ENCODE measurements around the gene ATCAY. TPM values are rescaled to one million over a fixed set of nuclear protein-coding genes. Genes with fewer than 3 reads are reported as not detected.
"Not testable (repeated sequence)": the region's sequence is repeated elsewhere in the genome, so short reads cannot be mapped to it uniquely, and the experiment has no call there.

ATCAY gene
- polyA plus RNA-seq, 1 donor from 2014 or later, result 73.8 TPM

- Histone ChIP-seq H3K9ac (ENCODE audit: low read length) (no peak overlapping the region), H3K27me3 (ENCODE audit: insufficient read depth, low read depth, low read length) (no peaks in the 10 kb centered on the region), H3K9me3 (ENCODE audit: low read length) (no peaks in the 10 kb centered on the region), H3K4me3 (ENCODE audit: low read length) (no peak overlapping the region), H2AFZ (ENCODE audit: low read depth, low read length) (no peak overlapping the region), H4K20me1 (ENCODE audit: insufficient read depth) (no peaks in the 10 kb centered on the region), H3F3A (ENCODE audit: insufficient read depth, low read length, poor library complexity, severe bottlenecking) (no peaks in the 10 kb centered on the region), H3K4me2 (ENCODE audit: low read length) (no peak overlapping the region), H3K9me2 (ENCODE audit: insufficient read depth, low read length) (no peaks in the 10 kb centered on the region), H3K27ac (ENCODE audit: low read length) (no peak overlapping the region), H3K79me2 (replicated peaks; ENCODE audit: insufficient read depth, low read length) (no peaks in the 10 kb centered on the region), H3K36me3 (ENCODE audit: insufficient read depth, low read length) (no peaks in the 10 kb centered on the region)
- no peak for TF ChIP-seq RAD21 (conservative IDR thresholded peaks at IDR 0.05)
- TF ChIP-seq EZH2 (IDR thresholded peaks at IDR 0.05; ENCODE audit: borderline replicate concordance, insufficient read depth, low read length, poor library complexity, severe bottlenecking), result no peak
- TF ChIP-seq CTCF (IDR thresholded peaks at IDR 0.05; ENCODE audit: poor library complexity, severe bottlenecking), result no peak
- no peak for TF ChIP-seq MXI1 (conservative IDR thresholded peaks at IDR 0.05; ENCODE audit: poor library complexity, severe bottlenecking)
- TF ChIP-seq TAF1 (IDR thresholded peaks at IDR 0.05; ENCODE audit: low read depth), result no peak
- no peak for TF ChIP-seq POLR2AphosphoS5 (IDR thresholded peaks at IDR 0.05)
- no peak for TF ChIP-seq EP300 (conservative IDR thresholded peaks at IDR 0.05; ENCODE audit: poor library complexity, severe bottlenecking)
- no peak for TF ChIP-seq REST (IDR thresholded peaks at IDR 0.05; ENCODE audit: borderline replicate concordance)
- TF ChIP-seq SMC3 (conservative IDR thresholded peaks at IDR 0.05; ENCODE audit: poor library complexity), result no peak
Observed at GRCh38 chr19:3944018-3944721, 63.7 kb downstream of the ATCAY start.

GRCh38 chr19:3945838-3946237 is 65.4 kb downstream of the ATCAY start:
- Histone ChIP-seq H3K9me3 (ENCODE audit: low read length) (no peaks in the 10 kb centered on the region), H3F3A (ENCODE audit: insufficient read depth, low read length, poor library complexity, severe bottlenecking) (no peaks in the 10 kb centered on the region), H3K27me3 (ENCODE audit: insufficient read depth, low read depth, low read length) (no peaks in the 10 kb centered on the region), H3K27ac (ENCODE audit: low read length) (no peak overlapping the region), H3K9ac (ENCODE audit: low read length) (no peak overlapping the region), H3K4me2 (ENCODE audit: low read length) (no peak overlapping the region), H2AFZ (ENCODE audit: low read depth, low read length) (no peak overlapping the region), H4K20me1 (ENCODE audit: insufficient read depth) (no peaks in the 10 kb centered on the region), H3K9me2 (ENCODE audit: insufficient read depth, low read length) (no peaks in the 10 kb centered on the region), H3K79me2 (replicated peaks; ENCODE audit: insufficient read depth, low read length) (no peaks in the 10 kb centered on the region), H3K36me3 (ENCODE audit: insufficient read depth, low read length) (no peaks in the 10 kb centered on the region), H3K4me3 (ENCODE audit: low read length) (no peak overlapping the region)
- TF ChIP-seq REST (IDR thresholded peaks at IDR 0.05; ENCODE audit: borderline replicate concordance), result no peak
- no peak for TF ChIP-seq TAF1 (IDR thresholded peaks at IDR 0.05; ENCODE audit: low read depth)
- no peak for TF ChIP-seq RAD21 (conservative IDR thresholded peaks at IDR 0.05)
- TF ChIP-seq EZH2 (IDR thresholded peaks at IDR 0.05; ENCODE audit: borderline replicate concordance, insufficient read depth, low read length, poor library complexity, severe bottlenecking), result no peak
- TF ChIP-seq EP300 (conservative IDR thresholded peaks at IDR 0.05; ENCODE audit: poor library complexity, severe bottlenecking), result no peak
- TF ChIP-seq CTCF (IDR thresholded peaks at IDR 0.05; ENCODE audit: poor library complexity, severe bottlenecking), result no peak
- TF ChIP-seq MXI1 (conservative IDR thresholded peaks at IDR 0.05; ENCODE audit: poor library complexity, severe bottlenecking), result no peak
- no peak for TF ChIP-seq POLR2AphosphoS5 (IDR thresholded peaks at IDR 0.05)

GRCh38 chr19:3947316-3947933 is 66.9 kb downstream of the ATCAY start:
- H3K9me3 ChIP-seq (ENCODE audit: low read length); H3K36me3 ChIP-seq (ENCODE audit: insufficient read depth, low read length); H4K20me1 ChIP-seq (ENCODE audit: insufficient read depth); H2AFZ ChIP-seq (ENCODE audit: low read depth, low read length); H3F3A ChIP-seq (ENCODE audit: insufficient read depth, low read length, poor library complexity, severe bottlenecking); H3K9me2 ChIP-seq (ENCODE audit: insufficient read depth, low read length); H3K79me2 ChIP-seq (replicated peaks; ENCODE audit: insufficient read depth, low read length); H3K4me2 ChIP-seq (ENCODE audit: low read length); H3K27ac ChIP-seq (ENCODE audit: low read length); H3K9ac ChIP-seq (ENCODE audit: low read length); H3K27me3 ChIP-seq (ENCODE audit: insufficient read depth, low read depth, low read length); H3K4me3 ChIP-seq (ENCODE audit: low read length): not testable (repeated sequence)
